ENCODE data around the gene STK11IP.

- TF ChIP-seq CTCF (IDR thresholded peaks at IDR 0.05; ENCODE audit: poor library complexity, severe bottlenecking) (peak; percentile 100), POLR2AphosphoS5 (IDR thresholded peaks at IDR 0.05) (peak; percentile 44), EZH2 (IDR thresholded peaks at IDR 0.05; ENCODE audit: borderline replicate concordance, insufficient read depth, low read length, poor library complexity, severe bottlenecking) (no peak), MXI1 (conservative IDR thresholded peaks at IDR 0.05; ENCODE audit: poor library complexity, severe bottlenecking) (peak; percentile 50), EP300 (conservative IDR thresholded peaks at IDR 0.05; ENCODE audit: poor library complexity, severe bottlenecking) (peak; percentile 15), TAF1 (IDR thresholded peaks at IDR 0.05; ENCODE audit: low read depth) (no peak), RAD21 (conservative IDR thresholded peaks at IDR 0.05) (peak; percentile 95), REST (IDR thresholded peaks at IDR 0.05; ENCODE audit: borderline replicate concordance) (no peak)
These were observed 44.9 kb downstream of the STK11IP start for GRCh38 chr2:219642465-219643083.
